Spleen (tissue), 7 donors: ENCODE data around the gene TRPV5.

Experiments used
- POLR2A ChIP-seq, 3 donors: fragments of 450-650 bp; IDR thresholded peaks; one replicate each; pipeline ENCODE4 v1.5.1; 2017; ENCODE audit warnings: antibody characterized with exemption in 3 of 3, mild to moderate bottlenecking in 1 of 3
- POLR2AphosphoS5 ChIP-seq, 3 donors: sonication (generic); formaldehyde crosslinking; IDR thresholded peaks; one replicate each; pipeline ENCODE4 v1.5.1; 2017; ENCODE audit warnings: antibody characterized with exemption in 3 of 3
- TF ChIP-seq, protein P1 (sequence below), 11 experiments: fragments of 200-600 bp in 7 of 11; fragments of 450-650 bp in 4 of 11; sonication (generic) in 4 of 11; IDR thresholded peaks in 8 of 11; conservative IDR thresholded peaks in 3 of 11; 1 replicate in 7 of 11; 2 replicates in 4 of 11; pipeline versions ENCODE4 v1.4.0 to v1.8.0; 2016 to 2021; ENCODE audit warnings: antibody characterized with exemption in 11 of 11, inconsistent platforms in 4 of 11, mild to moderate bottlenecking in 1 of 11
- donor health status: DM: no; HTN: no; CAD: no; lungs with moderate emphysema.
- donor health status: DM: no; HTN: no; CAD: no.
- donor health status: DM: no; HTN: no; CAD: no.

DNA sequence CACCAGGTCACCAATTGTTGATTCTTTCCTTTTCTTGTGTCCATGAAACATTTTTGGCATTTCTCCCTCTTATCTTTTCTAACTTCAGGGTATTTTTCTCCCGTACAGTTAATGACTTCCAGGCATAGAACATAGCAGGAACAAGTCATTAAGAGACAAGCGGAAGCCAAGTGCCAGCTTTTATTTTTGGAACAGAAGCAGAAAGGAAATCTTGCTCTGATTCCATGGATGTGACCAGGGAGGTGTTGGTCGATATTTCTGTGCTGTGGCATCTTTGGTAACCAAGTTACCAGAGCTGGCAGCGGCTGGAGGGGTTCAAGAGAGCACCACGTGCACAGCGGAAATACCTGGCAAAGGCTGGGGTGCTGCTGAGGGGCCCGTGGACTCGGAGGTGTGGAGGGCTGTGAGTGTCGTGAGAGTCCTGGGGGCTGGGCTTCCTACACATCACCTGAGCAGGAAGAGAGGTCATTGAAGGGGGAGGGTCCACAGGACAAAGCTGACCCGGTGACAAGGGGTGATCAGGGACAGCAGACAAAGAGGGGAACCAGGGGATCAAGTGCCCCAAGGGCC, 7.5 kb upstream of the TRPV5 start:
- TF ChIP-seq POLR2A (IDR thresholded peaks at IDR 0.05) = no peak
- TF ChIP-seq, protein P1, sequence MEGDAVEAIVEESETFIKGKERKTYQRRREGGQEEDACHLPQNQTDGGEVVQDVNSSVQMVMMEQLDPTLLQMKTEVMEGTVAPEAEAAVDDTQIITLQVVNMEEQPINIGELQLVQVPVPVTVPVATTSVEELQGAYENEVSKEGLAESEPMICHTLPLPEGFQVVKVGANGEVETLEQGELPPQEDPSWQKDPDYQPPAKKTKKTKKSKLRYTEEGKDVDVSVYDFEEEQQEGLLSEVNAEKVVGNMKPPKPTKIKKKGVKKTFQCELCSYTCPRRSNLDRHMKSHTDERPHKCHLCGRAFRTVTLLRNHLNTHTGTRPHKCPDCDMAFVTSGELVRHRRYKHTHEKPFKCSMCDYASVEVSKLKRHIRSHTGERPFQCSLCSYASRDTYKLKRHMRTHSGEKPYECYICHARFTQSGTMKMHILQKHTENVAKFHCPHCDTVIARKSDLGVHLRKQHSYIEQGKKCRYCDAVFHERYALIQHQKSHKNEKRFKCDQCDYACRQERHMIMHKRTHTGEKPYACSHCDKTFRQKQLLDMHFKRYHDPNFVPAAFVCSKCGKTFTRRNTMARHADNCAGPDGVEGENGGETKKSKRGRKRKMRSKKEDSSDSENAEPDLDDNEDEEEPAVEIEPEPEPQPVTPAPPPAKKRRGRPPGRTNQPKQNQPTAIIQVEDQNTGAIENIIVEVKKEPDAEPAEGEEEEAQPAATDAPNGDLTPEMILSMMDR (IDR thresholded peaks at IDR 0.05 in 8 of 11, conservative IDR thresholded peaks at IDR 0.05 in 3 of 11) = no peak
- no peak for TF ChIP-seq POLR2AphosphoS5 (IDR thresholded peaks at IDR 0.05)
